SK-N-SH (cell line): ENCODE results near the gene DLG2.

Experiments used
- CHD2 ChIP-seq: fragments of 150-350 bp; IDR thresholded peaks from 2 replicates; pipeline ENCODE4 v1.6.1; 2018; ENCODE audit warnings: low read length; ENCODE audit not compliant: partially characterized antibody
- CTCF ChIP-seq: fragments of 200-600 bp; sonication (generic); IDR thresholded peaks from 2 replicates; pipeline ENCODE4 v1.6.1; 2017; ENCODE audit warnings: antibody characterized with exemption, mild to moderate bottlenecking, moderate library complexity
- EP300 ChIP-seq, 2 experiments: IDR thresholded peaks; 2 replicates each; pipeline versions ENCODE4 v1.4.0 to v1.6.1; 2012; ENCODE audit warnings: borderline replicate concordance in 1 of 2, low read depth in 1 of 2, low read length in 1 of 2
- MXI1 ChIP-seq: IDR thresholded peaks from 2 replicates; pipeline ENCODE4 v1.6.1; 2012; ENCODE audit warnings: mild to moderate bottlenecking, low read depth, low read length, improper control_type of control experiment
- NRF1 ChIP-seq: IDR thresholded peaks from 2 replicates; pipeline ENCODE4 v1.6.1; 2012; ENCODE audit warnings: low read depth, mild to moderate bottlenecking, low read length
- POLR2AphosphoS5 ChIP-seq: IDR thresholded peaks from 2 replicates; pipeline ENCODE4 v1.6.1; 2012; ENCODE audit warnings: low read depth, low read length
- RCOR1 ChIP-seq: fragments of 150-350 bp; IDR thresholded peaks from 2 replicates; pipeline ENCODE4 v1.6.1; 2017; ENCODE audit warnings: antibody characterized with exemption, low read length
- SIN3A ChIP-seq: IDR thresholded peaks from 2 replicates; pipeline ENCODE4 v1.6.1; 2012; ENCODE audit warnings: low read depth, mild to moderate bottlenecking, low read length, moderate library complexity, borderline replicate concordance
- TAF1 ChIP-seq: IDR thresholded peaks from 2 replicates; pipeline ENCODE4 v1.6.1; 2012; ENCODE audit warnings: low read depth, mild to moderate bottlenecking, low read length, moderate library complexity, borderline replicate concordance

- TF ChIP-seq MXI1 (no peak), POLR2AphosphoS5 (no peak), CHD2 (no peak), CTCF (no peak), EP300 (IDR thresholded peaks at IDR 0.05; ENCODE audit: borderline replicate concordance in 1 of 2, low read depth in 1 of 2, low read length in 1 of 2) (no peak), TAF1 (no peak), RCOR1 (no peak), NRF1 (no peak), SIN3A (no peak)
Measured at GRCh38 chr11:84890676-84891075, 736.5 kb downstream of the DLG2 start.
